DND-41 (cell line): Measurements from ENCODE around the gene PTPRN2.

Source experiments
- EZH2 ChIP-seq: IDR thresholded peaks from 3 replicates; pipeline ENCODE4 v1.6.1; 2012; ENCODE audit warnings: borderline replicate concordance, low read depth, mild to moderate bottlenecking, moderate library complexity, low read length, inconsistent platforms; ENCODE audit not compliant: severe bottlenecking
- TF ChIP-seq, protein P1 (sequence below): IDR thresholded peaks from 2 replicates; pipeline ENCODE4 v1.5.1; 2012; ENCODE audit warnings: borderline replicate concordance, low read length, moderate library complexity, mild to moderate bottlenecking; ENCODE audit not compliant: poor library complexity, severe bottlenecking; ENCODE audit errors: extremely low read depth

DNA sequence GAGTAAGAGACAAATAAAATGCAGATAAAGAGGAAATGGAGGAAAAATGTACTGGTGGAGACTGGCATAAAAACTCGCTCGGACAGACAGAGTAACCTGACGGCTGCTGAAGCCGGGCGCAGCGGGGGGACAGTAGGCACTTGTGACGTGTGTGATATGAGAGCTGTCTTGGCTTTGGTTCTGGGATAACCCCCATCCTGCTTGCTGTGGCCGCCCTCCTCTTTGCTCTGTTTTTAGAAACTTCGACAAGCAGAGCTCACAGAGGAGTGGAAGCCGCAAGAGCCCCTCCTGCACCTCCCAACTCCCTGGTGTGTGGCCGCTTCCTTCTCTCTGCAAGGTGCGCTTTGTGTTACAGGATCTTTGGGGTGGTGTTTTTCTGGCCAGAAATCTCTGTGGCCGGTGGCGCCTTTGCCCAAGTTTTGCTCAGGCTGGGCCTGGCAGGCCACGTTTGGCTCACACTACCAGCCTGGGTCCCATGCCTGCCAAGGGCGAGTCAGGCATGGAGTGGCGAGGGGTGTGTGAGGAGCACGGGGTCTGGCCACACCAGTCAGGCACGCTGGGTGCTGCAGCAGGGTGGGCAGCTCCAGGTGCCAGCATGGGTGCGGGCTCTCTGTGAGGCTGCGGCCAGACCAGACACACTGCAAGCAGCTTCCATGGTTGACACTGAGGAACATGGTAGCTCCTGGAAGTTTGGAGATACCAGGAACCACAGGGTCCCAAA lies 982.8 kb downstream of the PTPRN2 start:
- TF ChIP-seq, protein P1, sequence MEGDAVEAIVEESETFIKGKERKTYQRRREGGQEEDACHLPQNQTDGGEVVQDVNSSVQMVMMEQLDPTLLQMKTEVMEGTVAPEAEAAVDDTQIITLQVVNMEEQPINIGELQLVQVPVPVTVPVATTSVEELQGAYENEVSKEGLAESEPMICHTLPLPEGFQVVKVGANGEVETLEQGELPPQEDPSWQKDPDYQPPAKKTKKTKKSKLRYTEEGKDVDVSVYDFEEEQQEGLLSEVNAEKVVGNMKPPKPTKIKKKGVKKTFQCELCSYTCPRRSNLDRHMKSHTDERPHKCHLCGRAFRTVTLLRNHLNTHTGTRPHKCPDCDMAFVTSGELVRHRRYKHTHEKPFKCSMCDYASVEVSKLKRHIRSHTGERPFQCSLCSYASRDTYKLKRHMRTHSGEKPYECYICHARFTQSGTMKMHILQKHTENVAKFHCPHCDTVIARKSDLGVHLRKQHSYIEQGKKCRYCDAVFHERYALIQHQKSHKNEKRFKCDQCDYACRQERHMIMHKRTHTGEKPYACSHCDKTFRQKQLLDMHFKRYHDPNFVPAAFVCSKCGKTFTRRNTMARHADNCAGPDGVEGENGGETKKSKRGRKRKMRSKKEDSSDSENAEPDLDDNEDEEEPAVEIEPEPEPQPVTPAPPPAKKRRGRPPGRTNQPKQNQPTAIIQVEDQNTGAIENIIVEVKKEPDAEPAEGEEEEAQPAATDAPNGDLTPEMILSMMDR: no peak
- TF ChIP-seq EZH2: no peak
